Transverse colon (tissue), 3 donors: ENCODE measurements around the gene SLC3A2.

Experiments
- CTCF ChIP-seq, 5 experiments: fragments of 200-600 bp in 3 of 5; fragments of 450-650 bp in 2 of 5; sonication (generic) in 3 of 5; IDR thresholded peaks; 1 replicate in 2 of 5; 2 replicates in 3 of 5; pipeline ENCODE4 v1.5.1; 2016 to 2017; ENCODE audit warnings: antibody characterized with exemption in 5 of 5, inconsistent platforms in 3 of 5, mild to moderate bottlenecking in 2 of 5, moderate library complexity in 1 of 5
- EP300 ChIP-seq: sonication (generic); formaldehyde crosslinking; IDR thresholded peaks from one replicate; pipeline ENCODE4 v1.6.1; 2017; ENCODE audit warnings: antibody characterized with exemption, low read depth
- POLR2A ChIP-seq: fragments of 450-650 bp; IDR thresholded peaks from one replicate; pipeline ENCODE4 v1.6.1; 2016; ENCODE audit warnings: antibody characterized with exemption, mild to moderate bottlenecking, moderate library complexity

DNA sequence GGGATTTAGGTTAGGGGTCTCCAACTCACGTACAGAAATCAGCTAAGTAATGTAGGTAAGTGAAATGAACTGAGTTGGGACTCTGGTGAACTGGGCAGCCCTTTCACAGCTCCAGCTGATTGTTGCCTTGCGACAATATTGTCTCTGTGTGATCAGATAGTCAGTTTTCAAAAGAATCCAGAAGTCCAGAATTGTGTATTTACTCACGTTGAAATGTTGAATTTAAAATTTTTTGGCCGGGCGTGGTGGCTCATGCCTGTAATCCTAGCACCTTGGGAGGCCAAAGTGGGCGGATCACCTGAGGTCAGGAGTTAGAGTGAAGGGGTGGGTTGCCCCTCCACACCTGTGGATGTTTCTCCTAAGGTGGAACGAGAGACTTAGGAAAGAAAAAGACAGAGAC, 22.5 kb upstream of the SLC3A2 start:
- TF ChIP-seq CTCF (IDR thresholded peaks at IDR 0.05) (no peak), EP300 (no peak), POLR2A (no peak)
